ENCODE data around the gene IP6K2.

- TF ChIP-seq POLR2A (IDR thresholded peaks at IDR 0.05) (no peak), CTCF (IDR thresholded peaks at IDR 0.05) (no peak), POLR2AphosphoS5 (IDR thresholded peaks at IDR 0.05) (no peak)
These were observed 35.5 kb downstream of the IP6K2 start for GRCh38 chr3:48681541-48681880.
